ENCODE data around the gene MTSS2.
"Not testable (repeated sequence)": the region's sequence is repeated elsewhere in the genome, so short reads cannot be mapped to it uniquely, and the experiment has no call there.

The MTSS2 gene

GRCh38 chr16:70675851-70676513 is 9.9 kb downstream of the MTSS2 start:
- no peak for DNase-seq (ENCODE audit: low read depth in 2 of 2, low spot score in 1 of 2)

- no peak for DNase-seq (ENCODE audit: low read depth in 2 of 2, low spot score in 1 of 2)
Measured at GRCh38 chr16:70674221-70675014, 11.4 kb downstream of the MTSS2 start.

- DNase-seq (ENCODE audit: low read depth in 2 of 2, low spot score in 1 of 2): not testable (repeated sequence)
Measured at GRCh38 chr16:70670938-70671337, 14.9 kb downstream of the MTSS2 start.

GRCh38 chr16:70670175-70670574 is 15.7 kb downstream of the MTSS2 start:
- DNase-seq (ENCODE audit: low read depth in 2 of 2, low spot score in 1 of 2): no peak

- no peak for DNase-seq (ENCODE audit: low read depth in 2 of 2, low spot score in 1 of 2)
Measured at GRCh38 chr16:70665806-70666735, 19.8 kb downstream of the MTSS2 start.

- DNase-seq (ENCODE audit: low read depth in 2 of 2, low spot score in 1 of 2): no peak
Measured at GRCh38 chr16:70665113-70665694, 20.6 kb downstream of the MTSS2 start.

- DNase-seq (ENCODE audit: low read depth in 2 of 2, low spot score in 1 of 2): no peak
Measured at GRCh38 chr16:70664325-70665112, 21.3 kb downstream of the MTSS2 start.

- no peak for DNase-seq (ENCODE audit: low read depth in 2 of 2, low spot score in 1 of 2)
Measured at GRCh38 chr16:70663524-70664324, 22.1 kb downstream of the MTSS2 start.

- no peak for DNase-seq (ENCODE audit: low read depth in 2 of 2, low spot score in 1 of 2)
Measured at GRCh38 chr16:70662991-70663523, 22.8 kb downstream of the MTSS2 start.

GRCh38 chr16:70661918-70662641 is 23.8 kb downstream of the MTSS2 start:
- no peak for DNase-seq (ENCODE audit: low read depth in 2 of 2, low spot score in 1 of 2)

- DNase-seq (ENCODE audit: low read depth in 2 of 2, low spot score in 1 of 2): no peak
Measured at GRCh38 chr16:70661534-70661917, 24.3 kb downstream of the MTSS2 start.

GRCh38 chr16:70660672-70661350 is 25.0 kb downstream of the MTSS2 start:
- DNase-seq (ENCODE audit: low read depth in 2 of 2, low spot score in 1 of 2): no peak

- no peak for DNase-seq (ENCODE audit: low read depth in 2 of 2, low spot score in 1 of 2)
Measured at GRCh38 chr16:70659953-70660671, 25.7 kb downstream of the MTSS2 start.

- no peak for DNase-seq (ENCODE audit: low read depth in 2 of 2, low spot score in 1 of 2)
Measured at GRCh38 chr16:70659546-70659945, 26.3 kb downstream of the MTSS2 start.

GRCh38 chr16:70658921-70659320 is 26.9 kb downstream of the MTSS2 start:
- no peak for DNase-seq (ENCODE audit: low read depth in 2 of 2, low spot score in 1 of 2)

GRCh38 chr16:70657956-70658355 is 27.9 kb downstream of the MTSS2 start:
- DNase-seq (ENCODE audit: low read depth in 2 of 2, low spot score in 1 of 2): no peak

GRCh38 chr16:70656712-70657263 is 29.1 kb downstream of the MTSS2 start:
- no peak for DNase-seq (ENCODE audit: low read depth in 2 of 2, low spot score in 1 of 2)
